DND-41 (cell line): ENCODE measurements around the gene UHRF1.

ENCODE experiments used
- EZH2 ChIP-seq: IDR thresholded peaks from 3 replicates; pipeline ENCODE4 v1.6.1; 2012; ENCODE audit warnings: borderline replicate concordance, low read depth, mild to moderate bottlenecking, moderate library complexity, low read length, inconsistent platforms; ENCODE audit not compliant: severe bottlenecking
- TF ChIP-seq, protein P1 (sequence below): IDR thresholded peaks from 2 replicates; pipeline ENCODE4 v1.5.1; 2012; ENCODE audit warnings: borderline replicate concordance, low read length, moderate library complexity, mild to moderate bottlenecking; ENCODE audit not compliant: poor library complexity, severe bottlenecking; ENCODE audit errors: extremely low read depth

DNA sequence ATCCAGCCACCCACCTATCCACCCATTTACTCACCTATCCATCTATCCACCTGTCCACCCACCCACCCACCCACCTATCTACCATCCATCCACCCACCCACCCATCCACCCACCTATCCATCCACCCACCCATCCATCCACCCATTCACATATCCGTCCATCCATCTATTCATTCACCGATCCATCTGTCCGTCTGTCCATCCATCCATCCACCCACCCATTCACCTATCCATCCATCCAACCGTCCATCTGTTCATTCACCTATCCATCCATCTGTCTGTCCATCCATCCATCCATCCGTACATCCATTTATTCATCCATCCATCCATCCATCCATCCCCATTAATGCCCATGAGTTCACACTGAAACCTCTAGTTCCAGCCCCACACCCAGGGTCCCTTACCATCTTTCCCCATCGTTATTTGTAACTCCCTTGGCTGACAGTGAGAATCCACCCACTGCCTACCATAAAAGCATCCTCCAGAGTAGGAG, 90.9 kb downstream of the UHRF1 start:
- TF ChIP-seq, protein P1, sequence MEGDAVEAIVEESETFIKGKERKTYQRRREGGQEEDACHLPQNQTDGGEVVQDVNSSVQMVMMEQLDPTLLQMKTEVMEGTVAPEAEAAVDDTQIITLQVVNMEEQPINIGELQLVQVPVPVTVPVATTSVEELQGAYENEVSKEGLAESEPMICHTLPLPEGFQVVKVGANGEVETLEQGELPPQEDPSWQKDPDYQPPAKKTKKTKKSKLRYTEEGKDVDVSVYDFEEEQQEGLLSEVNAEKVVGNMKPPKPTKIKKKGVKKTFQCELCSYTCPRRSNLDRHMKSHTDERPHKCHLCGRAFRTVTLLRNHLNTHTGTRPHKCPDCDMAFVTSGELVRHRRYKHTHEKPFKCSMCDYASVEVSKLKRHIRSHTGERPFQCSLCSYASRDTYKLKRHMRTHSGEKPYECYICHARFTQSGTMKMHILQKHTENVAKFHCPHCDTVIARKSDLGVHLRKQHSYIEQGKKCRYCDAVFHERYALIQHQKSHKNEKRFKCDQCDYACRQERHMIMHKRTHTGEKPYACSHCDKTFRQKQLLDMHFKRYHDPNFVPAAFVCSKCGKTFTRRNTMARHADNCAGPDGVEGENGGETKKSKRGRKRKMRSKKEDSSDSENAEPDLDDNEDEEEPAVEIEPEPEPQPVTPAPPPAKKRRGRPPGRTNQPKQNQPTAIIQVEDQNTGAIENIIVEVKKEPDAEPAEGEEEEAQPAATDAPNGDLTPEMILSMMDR, result no peak
- TF ChIP-seq EZH2, result no peak
